K562 (cell line): Measurements from ENCODE around the gene IL10RB. TPM values are rescaled to one million over a fixed set of nuclear protein-coding genes. Genes with fewer than 3 reads are reported as not detected.

Source experiments
- BMI1 ChIP-seq: fragments of 150-350 bp; IDR thresholded peaks from 2 replicates; pipeline ENCODE4 v1.6.1; 2014; ENCODE audit warnings: low read length
- CBFA2T2 ChIP-seq: fragments of 450-650 bp; conservative IDR thresholded peaks from 2 replicates; pipeline ENCODE4 v1.6.1; 2017; ENCODE audit warnings: mild to moderate bottlenecking
- L3MBTL2 ChIP-seq: fragments of 450-650 bp; IDR thresholded peaks from 2 replicates; pipeline ENCODE4 v1.6.1; 2016; ENCODE audit warnings: mild to moderate bottlenecking, moderate library complexity
- LEF1 ChIP-seq: fragments of 450-650 bp; IDR thresholded peaks from 2 replicates; pipeline ENCODE4 v1.6.1; 2016; ENCODE audit warnings: mild to moderate bottlenecking
- NBN ChIP-seq: fragments of 450-650 bp; IDR thresholded peaks from 2 replicates; pipeline ENCODE4 v1.6.1; 2016; ENCODE audit warnings: low read depth, mild to moderate bottlenecking
- NELFE ChIP-seq: IDR thresholded peaks from 2 replicates; pipeline ENCODE4 v1.6.1; 2011; ENCODE audit warnings: mild to moderate bottlenecking; ENCODE audit not compliant: insufficient read depth, insufficient read length
- ZNF780A ChIP-seq: fragments of 250-450 bp; sonication (Bioruptor Pico); IDR thresholded peaks from 2 replicates; pipeline ENCODE4 v1.5.0; 2021; ENCODE audit warnings: mild to moderate bottlenecking
- polyA plus RNA-seq, 8 experiments: library from polyadenylated mRNA; depleted of rRNA in 4 of 8; stranded (reverse) in 5 of 8; unstranded in 3 of 8; fragments of >200 nt; fragmentation: Nextera tagmentation in 2 of 8; fragmentation: Illumina TruSeq in 1 of 8; extraction: Ambion mirVana in 2 of 8; extraction: Trizol in 1 of 8; gene quantifications; 2 replicates each; pipeline versions ENCODE4 v1.2.1 to v1.2.3, GENCODE V29; 2011 to 2014; ENCODE audit warnings: inconsistent platforms in 1 of 8, missing spikeins in 1 of 8
- total RNA-seq, 7 experiments: library from RNA; depleted of rRNA in 6 of 7; stranded (reverse); fragments of >200 nt in 6 of 7; fragmentation: Illumina TruSeq in 2 of 7; extraction: Trizol in 2 of 7; gene quantifications; 2 replicates each; pipeline versions ENCODE4 v1.2.1 to v1.2.3, GENCODE V29; 2011 to 2021; ENCODE audit warnings: low replicate concordance in 1 of 7
- TF ChIP-seq, protein P1 (sequence below): fragments of 450-650 bp; IDR thresholded peaks from 2 replicates; pipeline ENCODE4 v1.6.1; 2017; ENCODE audit warnings: antibody characterized with exemption, mild to moderate bottlenecking
- TF ChIP-seq, protein P2 (sequence below): fragments of 450-650 bp; IDR thresholded peaks from 2 replicates; pipeline ENCODE4 v1.6.1; 2016; ENCODE audit warnings: mild to moderate bottlenecking, moderate library complexity
- TF ChIP-seq, protein P3 (sequence below): fragments of 250-450 bp; sonication (Bioruptor Pico); IDR thresholded peaks from 2 replicates; pipeline ENCODE4 v1.8.0; 2021; ENCODE audit warnings: moderate library complexity, mild to moderate bottlenecking, inconsistent platforms
- TF ChIP-seq, protein P4 (sequence below): fragments of 450-650 bp; IDR thresholded peaks from 2 replicates; pipeline ENCODE4 v1.6.1; 2016; ENCODE audit warnings: mild to moderate bottlenecking

IL10RB gene
- total and polyA plus RNA-seq, 9 of the 15 experiments (the other 6 are each of a cell fraction or from before 2014, with no cell fraction given) = 10.9 to 33.8 (median 23.0) TPM

DNA sequence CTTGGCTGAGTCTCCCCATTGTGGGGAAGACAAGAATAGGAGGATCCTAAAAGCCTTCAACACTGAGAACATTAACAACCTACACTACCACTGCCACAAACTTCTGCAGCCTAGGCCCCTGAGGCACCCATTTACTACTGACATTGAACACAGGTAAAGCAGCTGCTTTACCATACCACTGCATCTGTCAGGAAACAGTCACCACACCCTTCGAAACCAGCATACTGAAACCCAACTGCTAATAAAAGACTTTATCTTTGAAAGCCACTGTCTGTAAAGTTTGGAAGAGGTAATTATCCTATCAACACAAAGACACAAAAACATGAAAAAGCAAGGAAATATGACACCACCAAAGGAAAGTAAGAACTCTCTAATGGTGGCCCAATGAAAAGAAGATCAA, 66.0 kb downstream of the IL10RB start (continued):
- TF ChIP-seq, protein P1, sequence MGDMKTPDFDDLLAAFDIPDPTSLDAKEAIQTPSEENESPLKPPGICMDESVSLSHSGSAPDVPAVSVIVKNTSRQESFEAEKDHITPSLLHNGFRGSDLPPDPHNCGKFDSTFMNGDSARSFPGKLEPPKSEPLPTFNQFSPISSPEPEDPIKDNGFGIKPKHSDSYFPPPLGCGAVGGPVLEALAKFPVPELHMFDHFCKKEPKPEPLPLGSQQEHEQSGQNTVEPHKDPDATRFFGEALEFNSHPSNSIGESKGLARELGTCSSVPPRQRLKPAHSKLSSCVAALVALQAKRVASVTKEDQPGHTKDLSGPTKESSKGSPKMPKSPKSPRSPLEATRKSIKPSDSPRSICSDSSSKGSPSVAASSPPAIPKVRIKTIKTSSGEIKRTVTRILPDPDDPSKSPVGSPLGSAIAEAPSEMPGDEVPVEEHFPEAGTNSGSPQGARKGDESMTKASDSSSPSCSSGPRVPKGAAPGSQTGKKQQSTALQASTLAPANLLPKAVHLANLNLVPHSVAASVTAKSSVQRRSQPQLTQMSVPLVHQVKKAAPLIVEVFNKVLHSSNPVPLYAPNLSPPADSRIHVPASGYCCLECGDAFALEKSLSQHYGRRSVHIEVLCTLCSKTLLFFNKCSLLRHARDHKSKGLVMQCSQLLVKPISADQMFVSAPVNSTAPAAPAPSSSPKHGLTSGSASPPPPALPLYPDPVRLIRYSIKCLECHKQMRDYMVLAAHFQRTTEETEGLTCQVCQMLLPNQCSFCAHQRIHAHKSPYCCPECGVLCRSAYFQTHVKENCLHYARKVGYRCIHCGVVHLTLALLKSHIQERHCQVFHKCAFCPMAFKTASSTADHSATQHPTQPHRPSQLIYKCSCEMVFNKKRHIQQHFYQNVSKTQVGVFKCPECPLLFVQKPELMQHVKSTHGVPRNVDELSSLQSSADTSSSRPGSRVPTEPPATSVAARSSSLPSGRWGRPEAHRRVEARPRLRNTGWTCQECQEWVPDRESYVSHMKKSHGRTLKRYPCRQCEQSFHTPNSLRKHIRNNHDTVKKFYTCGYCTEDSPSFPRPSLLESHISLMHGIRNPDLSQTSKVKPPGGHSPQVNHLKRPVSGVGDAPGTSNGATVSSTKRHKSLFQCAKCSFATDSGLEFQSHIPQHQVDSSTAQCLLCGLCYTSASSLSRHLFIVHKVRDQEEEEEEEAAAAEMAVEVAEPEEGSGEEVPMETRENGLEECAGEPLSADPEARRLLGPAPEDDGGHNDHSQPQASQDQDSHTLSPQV = 0 out of 2 replicates have a peak, but pooled peaks have one; percentile 31
- TF ChIP-seq, protein P2, sequence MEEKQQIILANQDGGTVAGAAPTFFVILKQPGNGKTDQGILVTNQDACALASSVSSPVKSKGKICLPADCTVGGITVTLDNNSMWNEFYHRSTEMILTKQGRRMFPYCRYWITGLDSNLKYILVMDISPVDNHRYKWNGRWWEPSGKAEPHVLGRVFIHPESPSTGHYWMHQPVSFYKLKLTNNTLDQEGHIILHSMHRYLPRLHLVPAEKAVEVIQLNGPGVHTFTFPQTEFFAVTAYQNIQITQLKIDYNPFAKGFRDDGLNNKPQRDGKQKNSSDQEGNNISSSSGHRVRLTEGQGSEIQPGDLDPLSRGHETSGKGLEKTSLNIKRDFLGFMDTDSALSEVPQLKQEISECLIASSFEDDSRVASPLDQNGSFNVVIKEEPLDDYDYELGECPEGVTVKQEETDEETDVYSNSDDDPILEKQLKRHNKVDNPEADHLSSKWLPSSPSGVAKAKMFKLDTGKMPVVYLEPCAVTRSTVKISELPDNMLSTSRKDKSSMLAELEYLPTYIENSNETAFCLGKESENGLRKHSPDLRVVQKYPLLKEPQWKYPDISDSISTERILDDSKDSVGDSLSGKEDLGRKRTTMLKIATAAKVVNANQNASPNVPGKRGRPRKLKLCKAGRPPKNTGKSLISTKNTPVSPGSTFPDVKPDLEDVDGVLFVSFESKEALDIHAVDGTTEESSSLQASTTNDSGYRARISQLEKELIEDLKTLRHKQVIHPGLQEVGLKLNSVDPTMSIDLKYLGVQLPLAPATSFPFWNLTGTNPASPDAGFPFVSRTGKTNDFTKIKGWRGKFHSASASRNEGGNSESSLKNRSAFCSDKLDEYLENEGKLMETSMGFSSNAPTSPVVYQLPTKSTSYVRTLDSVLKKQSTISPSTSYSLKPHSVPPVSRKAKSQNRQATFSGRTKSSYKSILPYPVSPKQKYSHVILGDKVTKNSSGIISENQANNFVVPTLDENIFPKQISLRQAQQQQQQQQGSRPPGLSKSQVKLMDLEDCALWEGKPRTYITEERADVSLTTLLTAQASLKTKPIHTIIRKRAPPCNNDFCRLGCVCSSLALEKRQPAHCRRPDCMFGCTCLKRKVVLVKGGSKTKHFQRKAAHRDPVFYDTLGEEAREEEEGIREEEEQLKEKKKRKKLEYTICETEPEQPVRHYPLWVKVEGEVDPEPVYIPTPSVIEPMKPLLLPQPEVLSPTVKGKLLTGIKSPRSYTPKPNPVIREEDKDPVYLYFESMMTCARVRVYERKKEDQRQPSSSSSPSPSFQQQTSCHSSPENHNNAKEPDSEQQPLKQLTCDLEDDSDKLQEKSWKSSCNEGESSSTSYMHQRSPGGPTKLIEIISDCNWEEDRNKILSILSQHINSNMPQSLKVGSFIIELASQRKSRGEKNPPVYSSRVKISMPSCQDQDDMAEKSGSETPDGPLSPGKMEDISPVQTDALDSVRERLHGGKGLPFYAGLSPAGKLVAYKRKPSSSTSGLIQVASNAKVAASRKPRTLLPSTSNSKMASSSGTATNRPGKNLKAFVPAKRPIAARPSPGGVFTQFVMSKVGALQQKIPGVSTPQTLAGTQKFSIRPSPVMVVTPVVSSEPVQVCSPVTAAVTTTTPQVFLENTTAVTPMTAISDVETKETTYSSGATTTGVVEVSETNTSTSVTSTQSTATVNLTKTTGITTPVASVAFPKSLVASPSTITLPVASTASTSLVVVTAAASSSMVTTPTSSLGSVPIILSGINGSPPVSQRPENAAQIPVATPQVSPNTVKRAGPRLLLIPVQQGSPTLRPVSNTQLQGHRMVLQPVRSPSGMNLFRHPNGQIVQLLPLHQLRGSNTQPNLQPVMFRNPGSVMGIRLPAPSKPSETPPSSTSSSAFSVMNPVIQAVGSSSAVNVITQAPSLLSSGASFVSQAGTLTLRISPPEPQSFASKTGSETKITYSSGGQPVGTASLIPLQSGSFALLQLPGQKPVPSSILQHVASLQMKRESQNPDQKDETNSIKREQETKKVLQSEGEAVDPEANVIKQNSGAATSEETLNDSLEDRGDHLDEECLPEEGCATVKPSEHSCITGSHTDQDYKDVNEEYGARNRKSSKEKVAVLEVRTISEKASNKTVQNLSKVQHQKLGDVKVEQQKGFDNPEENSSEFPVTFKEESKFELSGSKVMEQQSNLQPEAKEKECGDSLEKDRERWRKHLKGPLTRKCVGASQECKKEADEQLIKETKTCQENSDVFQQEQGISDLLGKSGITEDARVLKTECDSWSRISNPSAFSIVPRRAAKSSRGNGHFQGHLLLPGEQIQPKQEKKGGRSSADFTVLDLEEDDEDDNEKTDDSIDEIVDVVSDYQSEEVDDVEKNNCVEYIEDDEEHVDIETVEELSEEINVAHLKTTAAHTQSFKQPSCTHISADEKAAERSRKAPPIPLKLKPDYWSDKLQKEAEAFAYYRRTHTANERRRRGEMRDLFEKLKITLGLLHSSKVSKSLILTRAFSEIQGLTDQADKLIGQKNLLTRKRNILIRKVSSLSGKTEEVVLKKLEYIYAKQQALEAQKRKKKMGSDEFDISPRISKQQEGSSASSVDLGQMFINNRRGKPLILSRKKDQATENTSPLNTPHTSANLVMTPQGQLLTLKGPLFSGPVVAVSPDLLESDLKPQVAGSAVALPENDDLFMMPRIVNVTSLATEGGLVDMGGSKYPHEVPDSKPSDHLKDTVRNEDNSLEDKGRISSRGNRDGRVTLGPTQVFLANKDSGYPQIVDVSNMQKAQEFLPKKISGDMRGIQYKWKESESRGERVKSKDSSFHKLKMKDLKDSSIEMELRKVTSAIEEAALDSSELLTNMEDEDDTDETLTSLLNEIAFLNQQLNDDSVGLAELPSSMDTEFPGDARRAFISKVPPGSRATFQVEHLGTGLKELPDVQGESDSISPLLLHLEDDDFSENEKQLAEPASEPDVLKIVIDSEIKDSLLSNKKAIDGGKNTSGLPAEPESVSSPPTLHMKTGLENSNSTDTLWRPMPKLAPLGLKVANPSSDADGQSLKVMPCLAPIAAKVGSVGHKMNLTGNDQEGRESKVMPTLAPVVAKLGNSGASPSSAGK = peak; percentile 59
- peak; percentile 42; the same call in 1 of the 2 replicates for TF ChIP-seq LEF1
- peak; percentile 71 for TF ChIP-seq CBFA2T2
- TF ChIP-seq L3MBTL2 = peak; percentile 23; the same call in 1 of the 2 replicates
- no peak for TF ChIP-seq BMI1
- no peak for TF ChIP-seq NELFE
- TF ChIP-seq NBN = no peak
- TF ChIP-seq, protein P3, sequence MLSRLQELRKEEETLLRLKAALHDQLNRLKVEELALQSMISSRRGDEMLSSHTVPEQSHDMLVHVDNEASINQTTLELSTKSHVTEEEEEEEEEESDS = no peak
- TF ChIP-seq ZNF780A = no peak
- TF ChIP-seq, protein P4, sequence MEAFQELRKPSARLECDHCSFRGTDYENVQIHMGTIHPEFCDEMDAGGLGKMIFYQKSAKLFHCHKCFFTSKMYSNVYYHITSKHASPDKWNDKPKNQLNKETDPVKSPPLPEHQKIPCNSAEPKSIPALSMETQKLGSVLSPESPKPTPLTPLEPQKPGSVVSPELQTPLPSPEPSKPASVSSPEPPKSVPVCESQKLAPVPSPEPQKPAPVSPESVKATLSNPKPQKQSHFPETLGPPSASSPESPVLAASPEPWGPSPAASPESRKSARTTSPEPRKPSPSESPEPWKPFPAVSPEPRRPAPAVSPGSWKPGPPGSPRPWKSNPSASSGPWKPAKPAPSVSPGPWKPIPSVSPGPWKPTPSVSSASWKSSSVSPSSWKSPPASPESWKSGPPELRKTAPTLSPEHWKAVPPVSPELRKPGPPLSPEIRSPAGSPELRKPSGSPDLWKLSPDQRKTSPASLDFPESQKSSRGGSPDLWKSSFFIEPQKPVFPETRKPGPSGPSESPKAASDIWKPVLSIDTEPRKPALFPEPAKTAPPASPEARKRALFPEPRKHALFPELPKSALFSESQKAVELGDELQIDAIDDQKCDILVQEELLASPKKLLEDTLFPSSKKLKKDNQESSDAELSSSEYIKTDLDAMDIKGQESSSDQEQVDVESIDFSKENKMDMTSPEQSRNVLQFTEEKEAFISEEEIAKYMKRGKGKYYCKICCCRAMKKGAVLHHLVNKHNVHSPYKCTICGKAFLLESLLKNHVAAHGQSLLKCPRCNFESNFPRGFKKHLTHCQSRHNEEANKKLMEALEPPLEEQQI = peak; percentile 62; the same call in 1 of the 2 replicates
